Fibroblast of lung (primary cell): Measurements from ENCODE around the gene RHBDD1. TPM values are rescaled to one million over a fixed set of nuclear protein-coding genes. Genes with fewer than 3 reads are reported as not detected.

Experiments
- DNase-seq, 2 donors: peaks; one replicate each; pipeline versions ENCODE4 v3.0.0 to v3.0.0-alpha.2; 2010; ENCODE audit warnings: low read depth in 2 of 2
- H2AFZ ChIP-seq: 2 replicates; pipeline ENCODE4 v1.5.1; 2012; ENCODE audit warnings: low read length, control low read depth, inconsistent platforms
- H3K27ac ChIP-seq: 2 replicates; pipeline ENCODE4 v1.5.1; 2011; ENCODE audit warnings: low read length, control low read depth; ENCODE audit not compliant: insufficient read depth
- H3K27me3 ChIP-seq: 2 replicates; pipeline ENCODE4 v1.5.1; 2011; ENCODE audit warnings: mild to moderate bottlenecking, low read length; ENCODE audit not compliant: control insufficient read depth, insufficient read depth
- H3K36me3 ChIP-seq: 2 replicates; pipeline ENCODE4 v1.5.1; 2011; ENCODE audit warnings: low read length; ENCODE audit not compliant: control insufficient read depth, insufficient read depth
- H3K4me1 ChIP-seq: 2 replicates; pipeline ENCODE4 v1.5.1; 2011; ENCODE audit warnings: low read length; ENCODE audit not compliant: control insufficient read depth, insufficient read depth; ENCODE audit errors: extremely low read depth
- H3K4me2 ChIP-seq: 2 replicates; pipeline ENCODE4 v1.5.1; 2011; ENCODE audit warnings: low read length, control low read depth; ENCODE audit not compliant: insufficient read depth; ENCODE audit errors: extremely low read depth
- H3K4me3 ChIP-seq, 4 experiments: fragments of 200-600 bp in 1 of 4; sonication (generic) in 1 of 4; replicated peaks in 1 of 4; 2 replicates each; pipeline ENCODE4 v1.5.1; 2011 to 2016; ENCODE audit warnings: low read length in 4 of 4, low read depth in 3 of 4, mild to moderate bottlenecking in 3 of 4, control low read depth in 2 of 4, inconsistent platforms in 1 of 4, mixed read lengths in 1 of 4; ENCODE audit not compliant: insufficient read depth in 1 of 4; ENCODE audit errors: control extremely low read depth in 1 of 4
- H3K79me2 ChIP-seq: 2 replicates; pipeline ENCODE4 v1.5.1; 2012; ENCODE audit warnings: mild to moderate bottlenecking, low read length, inconsistent platforms; ENCODE audit not compliant: control insufficient read depth, insufficient read depth
- H3K9ac ChIP-seq: 2 replicates; pipeline ENCODE4 v1.5.1; 2011; ENCODE audit warnings: mild to moderate bottlenecking, low read length, control low read depth; ENCODE audit not compliant: insufficient read depth
- H3K9me3 ChIP-seq: 2 replicates; pipeline ENCODE4 v1.5.1; 2012; ENCODE audit warnings: low read depth, low read length; ENCODE audit not compliant: control insufficient read depth, insufficient read depth
- H4K20me1 ChIP-seq: 2 replicates; pipeline ENCODE4 v1.5.1; 2011; ENCODE audit warnings: low read length; ENCODE audit not compliant: control insufficient read depth, insufficient read depth; ENCODE audit errors: extremely low read depth
- CTCF ChIP-seq, 2 donors: IDR thresholded peaks in 1 of 2; conservative IDR thresholded peaks in 1 of 2; 1 replicate in 1 of 2; 2 replicates in 1 of 2; pipeline ENCODE4 v1.5.1; 2011 to 2012; ENCODE audit warnings: low read length in 2 of 2, control low read depth in 1 of 2, inconsistent platforms in 1 of 2, low read depth in 1 of 2, mild to moderate bottlenecking in 1 of 2
- EZH2 ChIP-seq: IDR thresholded peaks from 2 replicates; pipeline ENCODE4 v1.5.1; 2012; ENCODE audit warnings: low read length, control low read depth, mild to moderate bottlenecking; ENCODE audit errors: missing control alignments
- polyA plus RNA-seq, 2 donors: library from polyadenylated mRNA; depleted of rRNA in 1 of 2; stranded (reverse) in 1 of 2; unstranded in 1 of 2; fragments of >200 nt; gene quantifications; 2 replicates each; pipeline ENCODE4 v1.2.1, GENCODE V29; 2011 to 2012; ENCODE audit warnings: missing spikeins in 1 of 2
- total RNA-seq: library from RNA; depleted of rRNA; stranded (reverse); fragments of >200 nt; gene quantifications from 2 replicates; pipeline ENCODE4 v1.2.1, GENCODE V29; 2014

Gene RHBDD1
- total and polyA plus RNA-seq, 2 donors (not counting 1 experiment from before 2014, with no cell fraction given), result 31.5 to 85.4 TPM

DNA sequence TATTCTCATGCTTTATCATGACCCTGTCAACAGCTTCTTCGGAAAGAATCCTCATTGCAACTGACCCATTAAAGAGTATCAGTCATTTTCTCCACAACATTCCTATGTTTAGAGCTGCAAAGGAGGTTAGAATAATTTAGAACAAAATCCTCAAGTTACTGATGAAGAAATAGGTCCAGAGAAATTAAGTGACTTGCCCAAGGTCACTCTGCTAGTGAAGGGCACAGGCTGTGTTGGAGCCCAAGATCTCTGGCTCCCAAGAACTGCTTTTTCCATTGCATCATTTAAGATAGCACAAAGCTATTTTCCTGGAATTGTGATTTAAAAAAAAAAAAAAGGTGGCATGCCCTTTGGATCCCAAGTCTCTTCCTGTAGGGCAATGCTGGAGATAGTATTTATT, 45.8 kb upstream of the RHBDD1 start:
- H3K4me1 ChIP-seq, result peaks cover 7% of the 10 kb centered on the region
- no peak overlapping the region for H3K9ac ChIP-seq
- peak overlapping the region in 2 of 4 experiments; percentile 3 to 69 for H3K4me3 ChIP-seq
- DNase-seq, result no peak
- no peak overlapping the region for H2AFZ ChIP-seq
- H3K27ac ChIP-seq, result no peak overlapping the region
- H3K9me3 ChIP-seq, result no peaks in the 10 kb centered on the region
- TF ChIP-seq CTCF (conservative IDR thresholded peaks at IDR 0.05 in 1 of 2, IDR thresholded peaks at IDR 0.05 in 1 of 2; ENCODE audit: low read depth in 1 of 2, low read length in 2 of 2) (no peak), EZH2 (no peak)
- no peaks in the 10 kb centered on the region for H3K27me3 ChIP-seq
- peaks cover 4% of the 10 kb centered on the region for H3K36me3 ChIP-seq
- peaks cover 95% of the 10 kb centered on the region for H3K79me2 ChIP-seq
- peak overlapping the region; percentile 51 for H3K4me2 ChIP-seq
- no peaks in the 10 kb centered on the region for H4K20me1 ChIP-seq

DNA sequence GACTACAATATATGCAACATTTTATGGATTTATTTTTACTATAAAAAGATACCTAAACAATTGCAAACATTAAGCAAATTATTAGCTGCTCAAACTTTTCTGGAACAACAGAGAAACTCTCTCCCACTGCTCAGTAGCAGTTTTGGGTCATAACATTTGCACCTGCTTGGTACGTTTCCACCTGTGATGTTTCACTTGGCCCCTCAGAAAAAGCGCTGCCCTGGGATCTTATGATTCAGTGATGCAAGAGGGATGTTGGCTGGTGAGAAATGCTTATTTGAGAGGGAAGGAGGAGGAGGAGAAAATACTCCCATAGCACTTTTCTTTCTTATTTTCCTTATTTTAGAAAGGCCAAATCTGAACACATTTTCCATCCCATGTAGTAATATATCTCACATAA, 45.4 kb upstream of the RHBDD1 start:
- DNase-seq, result no peak
- H3K27me3 ChIP-seq, result no peaks in the 10 kb centered on the region
- no peaks in the 10 kb centered on the region for H3K9me3 ChIP-seq
- H3K4me1 ChIP-seq, result peaks cover 7% of the 10 kb centered on the region
- peaks cover 95% of the 10 kb centered on the region for H3K79me2 ChIP-seq
- no peak overlapping the region for H3K9ac ChIP-seq
- H3K27ac ChIP-seq, result peak overlapping the region; percentile 88
- H3K4me2 ChIP-seq, result peak overlapping the region; percentile 42
- no peaks in the 10 kb centered on the region for H4K20me1 ChIP-seq
- H3K4me3 ChIP-seq, result peak overlapping the region in 2 of 4 experiments; percentile 63 to 69
- H2AFZ ChIP-seq, result no peak overlapping the region
- TF ChIP-seq EZH2 (no peak), CTCF (conservative IDR thresholded peaks at IDR 0.05 in 1 of 2, IDR thresholded peaks at IDR 0.05 in 1 of 2; ENCODE audit: low read depth in 1 of 2, low read length in 2 of 2) (no peak)
- H3K36me3 ChIP-seq, result peaks cover 7% of the 10 kb centered on the region

DNA sequence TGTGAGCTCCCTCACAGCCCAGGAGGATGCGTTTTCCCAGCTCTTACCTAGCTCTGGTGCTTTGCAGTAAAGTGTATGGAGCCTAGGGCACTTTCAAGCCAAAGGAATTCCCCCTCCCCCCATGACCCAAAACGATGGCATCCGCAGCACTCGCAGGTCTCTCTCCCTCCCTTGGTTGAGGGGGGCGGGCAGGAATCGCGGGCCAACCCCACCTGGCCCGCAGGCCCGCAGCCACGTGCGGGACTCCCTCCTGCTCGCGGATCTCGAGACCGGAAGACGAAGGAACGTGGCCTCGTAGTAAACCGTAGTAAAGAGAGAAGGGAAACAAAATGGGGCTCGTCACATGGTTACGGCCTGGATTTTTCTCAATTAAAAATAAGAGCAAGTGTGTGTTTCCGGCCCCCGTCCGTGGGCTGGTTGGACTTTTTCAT, 44.8 kb upstream of the RHBDD1 start:
- peaks cover 13% of the 10 kb centered on the region for H3K36me3 ChIP-seq
- TF ChIP-seq EZH2 (no peak), CTCF (conservative IDR thresholded peaks at IDR 0.05 in 1 of 2, IDR thresholded peaks at IDR 0.05 in 1 of 2; ENCODE audit: low read depth in 1 of 2, low read length in 2 of 2) (no peak)
- H3K4me1 ChIP-seq, result peaks cover 7% of the 10 kb centered on the region
- H3K9me3 ChIP-seq, result no peaks in the 10 kb centered on the region
- H2AFZ ChIP-seq, result no peak overlapping the region
- no peaks in the 10 kb centered on the region for H4K20me1 ChIP-seq
- H3K27me3 ChIP-seq, result no peaks in the 10 kb centered on the region
- H3K4me3 ChIP-seq, result peak overlapping the region; percentile 11 to 69 (median 38)
- peak overlapping the region; percentile 42 for H3K4me2 ChIP-seq
- H3K79me2 ChIP-seq, result peaks cover 98% of the 10 kb centered on the region
- peak; percentile 76 to 77 for DNase-seq
- H3K27ac ChIP-seq, result peak overlapping the region; percentile 88
- H3K9ac ChIP-seq, result peak overlapping the region; percentile 78
